ENCODE data around the gene GRK4. TPM values are rescaled to one million over a fixed set of nuclear protein-coding genes. Genes with fewer than 3 reads are reported as not detected.

Gene GRK4
- total RNA-seq, 4 donors from 2014 or later = 5.1 to 6.5 (median 6.1) TPM

- TF ChIP-seq, protein P1, sequence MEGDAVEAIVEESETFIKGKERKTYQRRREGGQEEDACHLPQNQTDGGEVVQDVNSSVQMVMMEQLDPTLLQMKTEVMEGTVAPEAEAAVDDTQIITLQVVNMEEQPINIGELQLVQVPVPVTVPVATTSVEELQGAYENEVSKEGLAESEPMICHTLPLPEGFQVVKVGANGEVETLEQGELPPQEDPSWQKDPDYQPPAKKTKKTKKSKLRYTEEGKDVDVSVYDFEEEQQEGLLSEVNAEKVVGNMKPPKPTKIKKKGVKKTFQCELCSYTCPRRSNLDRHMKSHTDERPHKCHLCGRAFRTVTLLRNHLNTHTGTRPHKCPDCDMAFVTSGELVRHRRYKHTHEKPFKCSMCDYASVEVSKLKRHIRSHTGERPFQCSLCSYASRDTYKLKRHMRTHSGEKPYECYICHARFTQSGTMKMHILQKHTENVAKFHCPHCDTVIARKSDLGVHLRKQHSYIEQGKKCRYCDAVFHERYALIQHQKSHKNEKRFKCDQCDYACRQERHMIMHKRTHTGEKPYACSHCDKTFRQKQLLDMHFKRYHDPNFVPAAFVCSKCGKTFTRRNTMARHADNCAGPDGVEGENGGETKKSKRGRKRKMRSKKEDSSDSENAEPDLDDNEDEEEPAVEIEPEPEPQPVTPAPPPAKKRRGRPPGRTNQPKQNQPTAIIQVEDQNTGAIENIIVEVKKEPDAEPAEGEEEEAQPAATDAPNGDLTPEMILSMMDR (IDR thresholded peaks at IDR 0.05) = no peak
- no peak for DNase-seq (ENCODE audit: low spot score)
- ATAC-seq (ENCODE audit: low FRiP score) = no peak
Measured at GRCh38 chr4:3040452-3041191, 77.3 kb downstream of the GRK4 start.

DNA sequence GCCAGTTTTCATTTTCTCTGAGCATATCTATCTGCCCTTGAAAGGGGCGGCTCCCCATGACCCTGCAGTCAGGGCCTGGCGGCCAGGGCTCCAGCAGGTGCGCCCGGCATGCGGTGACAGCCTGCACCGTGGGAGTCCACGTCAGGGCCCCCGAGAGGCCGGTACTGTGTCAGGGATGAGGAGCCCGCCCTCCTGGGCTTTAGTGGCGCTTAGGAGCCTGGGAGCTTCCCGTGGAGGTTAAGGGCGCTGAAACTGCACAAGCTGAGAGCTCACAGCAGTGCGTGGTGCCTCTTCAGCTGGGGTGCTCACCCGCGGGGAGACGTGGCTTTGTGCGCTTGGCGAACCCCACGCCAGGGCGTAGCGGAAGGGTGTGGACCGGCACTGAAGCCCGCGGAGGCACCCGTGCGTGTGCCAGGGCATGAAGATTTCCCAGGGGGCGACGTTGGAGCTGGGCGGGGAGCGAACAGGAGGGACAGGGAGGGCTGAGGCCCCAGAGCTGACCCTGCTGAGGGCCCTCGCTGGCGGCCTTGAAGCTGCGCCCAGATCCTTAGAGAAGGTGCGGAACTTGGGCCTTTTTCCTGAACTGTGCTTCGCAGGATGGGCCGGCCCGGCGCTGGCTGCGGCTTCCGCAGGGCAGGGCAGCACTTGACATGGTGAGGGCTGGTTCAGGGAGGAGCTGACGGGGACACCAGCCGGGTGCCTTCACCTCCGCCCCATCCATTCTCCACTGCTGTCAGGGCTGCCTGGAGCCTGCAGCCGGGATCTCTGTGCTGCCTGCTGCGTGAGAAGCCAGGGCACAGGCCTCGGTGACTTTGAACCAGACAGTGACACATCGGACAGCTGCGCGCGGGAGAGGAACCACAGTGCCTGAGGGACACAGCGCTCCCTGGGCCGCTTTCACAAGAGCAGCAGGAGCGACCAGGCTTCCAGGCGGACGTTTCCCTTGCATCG is 78.1 kb downstream of the GRK4 start:
- DNase-seq (ENCODE audit: low spot score) = peak; percentile 42
- no peak for ATAC-seq (ENCODE audit: low FRiP score)
- TF ChIP-seq, protein P1 (IDR thresholded peaks at IDR 0.05) = no peak

DNA sequence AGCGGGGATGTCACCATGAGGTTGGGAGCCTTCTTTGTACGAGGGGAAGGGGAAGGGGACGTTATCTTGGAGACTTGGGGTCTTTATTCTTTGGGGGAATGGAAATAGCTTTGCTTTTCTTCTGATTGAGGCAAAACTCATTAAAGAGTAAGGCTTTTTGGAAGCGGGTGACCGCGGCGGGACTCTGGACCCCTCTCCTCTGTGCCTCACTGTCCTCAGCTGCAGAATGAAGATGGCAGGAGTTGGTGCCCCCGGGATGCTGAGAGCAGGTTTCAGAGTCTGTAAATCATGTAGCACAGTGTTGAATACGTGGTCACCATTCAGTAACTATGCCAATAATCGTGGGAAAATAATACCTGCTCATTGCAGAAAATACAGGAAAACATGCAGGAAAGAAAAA is 78.9 kb downstream of the GRK4 start:
- ATAC-seq (ENCODE audit: low FRiP score) (no peak), DNase-seq (ENCODE audit: low spot score) (no peak)
- TF ChIP-seq, protein P1 (IDR thresholded peaks at IDR 0.05) = no peak

DNA sequence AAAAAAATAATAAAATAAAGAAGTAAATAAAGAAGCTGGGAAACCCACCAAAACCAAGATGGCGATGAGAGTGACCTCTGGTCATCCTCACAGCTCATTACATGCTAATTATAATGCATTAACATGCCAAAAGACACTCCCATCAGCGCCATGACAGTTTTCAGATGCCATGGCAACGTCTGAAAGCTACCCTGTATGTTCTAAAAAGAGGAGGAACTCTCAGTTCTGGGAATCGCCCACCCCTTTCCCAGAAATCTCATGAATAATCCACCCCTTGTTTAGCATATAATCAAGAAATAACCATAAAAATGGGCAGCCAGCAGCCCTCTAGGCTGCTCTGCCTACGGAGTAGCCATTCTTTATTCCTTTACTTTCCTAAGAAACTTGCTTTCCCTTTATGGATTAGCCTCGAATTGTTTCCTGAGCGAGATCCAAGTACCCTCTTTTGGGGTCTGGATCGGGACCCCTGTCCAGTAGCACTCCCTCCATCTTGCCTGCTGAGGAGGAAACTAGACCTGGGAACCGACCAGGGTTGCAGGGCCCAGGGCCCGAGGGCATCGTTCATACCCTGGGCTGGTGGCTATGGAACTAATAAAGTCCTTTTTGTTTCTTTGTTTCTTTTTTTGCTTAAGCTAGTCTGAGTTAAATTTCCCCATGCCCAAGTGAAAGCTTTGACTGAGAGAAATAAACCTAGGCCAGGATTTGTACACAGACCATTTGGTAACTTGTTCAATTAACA is 80.1 kb downstream of the GRK4 start:
- ATAC-seq (ENCODE audit: low FRiP score) (no peak), DNase-seq (ENCODE audit: low spot score) (no peak)
- TF ChIP-seq, protein P1 (IDR thresholded peaks at IDR 0.05) = no peak

DNA sequence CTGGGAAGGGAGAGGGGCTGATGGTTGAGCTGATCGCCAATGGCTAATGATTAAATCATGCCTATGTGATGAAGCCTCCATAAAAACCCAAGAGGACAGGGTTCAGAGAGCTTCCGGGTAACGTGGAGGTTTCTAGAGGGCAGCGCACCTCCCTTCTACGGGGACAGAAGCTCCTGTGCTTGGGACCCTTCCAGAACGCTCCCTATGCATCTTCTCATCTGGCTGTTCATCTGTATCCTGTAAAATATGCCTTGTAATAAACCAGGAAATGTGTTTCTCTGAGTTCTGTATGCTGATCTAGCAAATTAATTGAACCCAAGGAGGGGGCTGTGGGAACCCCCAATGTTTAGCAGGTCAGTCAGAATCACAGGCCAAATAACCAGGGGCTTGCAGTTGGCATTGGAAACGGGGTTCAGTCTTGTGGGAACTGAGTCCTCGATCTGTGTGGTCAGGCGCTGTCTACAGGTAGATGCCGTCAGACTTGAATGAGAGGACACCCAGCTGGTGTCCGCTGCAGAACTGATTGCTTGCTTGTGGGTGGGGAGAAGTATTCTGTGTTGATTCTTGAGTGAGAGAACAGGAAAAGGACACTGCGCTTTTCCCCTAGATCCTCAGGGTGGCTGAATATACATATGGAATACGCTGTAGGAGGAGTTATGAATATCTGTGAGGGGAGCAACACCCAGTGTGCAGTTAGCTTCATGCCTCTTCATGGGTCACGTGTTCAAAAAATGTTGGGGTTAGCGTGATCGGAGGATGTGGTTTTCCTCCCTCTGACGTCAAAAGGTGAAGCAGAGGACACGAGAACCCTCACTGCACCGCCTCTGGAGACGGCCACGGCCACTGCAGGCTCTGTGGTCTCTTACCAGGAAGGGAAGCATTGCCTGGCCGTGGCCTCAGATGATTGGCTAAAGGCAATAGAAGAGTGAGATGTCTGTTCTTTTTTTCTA is 81.8 kb downstream of the GRK4 start:
- TF ChIP-seq, protein P1 (IDR thresholded peaks at IDR 0.05) = no peak
- ATAC-seq (ENCODE audit: low FRiP score) (peak; percentile 28), DNase-seq (ENCODE audit: low spot score) (no peak)

DNA sequence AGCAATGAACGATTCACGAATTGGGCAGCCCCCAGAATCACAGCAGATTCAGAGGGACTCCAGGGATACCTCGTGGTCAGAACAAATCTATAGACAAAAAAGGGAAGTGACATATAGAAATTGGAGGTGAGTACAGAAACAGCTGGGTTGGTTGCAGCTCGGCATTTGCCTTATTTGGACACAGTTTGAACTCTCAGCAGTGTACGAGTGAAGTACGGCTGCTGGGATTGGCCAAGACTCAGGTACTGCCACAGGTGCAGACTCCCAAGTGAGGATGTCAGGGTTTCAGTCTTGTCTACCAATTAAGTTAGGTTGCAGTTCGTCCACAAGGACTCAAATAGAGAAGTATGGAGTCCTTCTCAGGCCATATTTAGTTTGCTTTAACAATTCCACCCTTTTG is 82.8 kb downstream of the GRK4 start:
- DNase-seq (ENCODE audit: low spot score) (no peak), ATAC-seq (ENCODE audit: low FRiP score) (no peak)
- TF ChIP-seq, protein P1 (IDR thresholded peaks at IDR 0.05) = no peak

All from omental fat pad (tissue), 4 donors.